PC-9 (cell line): ENCODE data around the gene PTPRG. TPM values are rescaled to one million over a fixed set of nuclear protein-coding genes. Genes with fewer than 3 reads are reported as not detected.

Experiments used
- BruUV-seq: library from RNA; stranded (reverse); fragments of 400-500 nt; replicated peaks from 2 replicates; lab custom pipeline; 2021; lab: Mats Ljungman, UMichigan
- CTCF ChIA-PET: fragments of 300-600 bp; sonication (Branson Sonifier 250); formaldehyde crosslinking; loops from one replicate; lab custom pipeline; 2022; ENCODE audit warnings: antibody characterized with exemption; lab: Charles Lee
- POLR2A ChIA-PET: fragments of 300-600 bp; sonication (Branson Sonifier 250); formaldehyde crosslinking; loops from one replicate; lab custom pipeline; 2022; ENCODE audit warnings: antibody characterized with exemption; ENCODE audit not compliant: unreplicated experiment; lab: Charles Lee
- DNase-seq, 2 experiments: peaks; one replicate each; pipeline versions ENCODE4 v3.0.0 to v3.0.0-alpha.2; 2015 to 2022; ENCODE audit warnings: mixed read lengths in 1 of 2
- H2AFZ ChIP-seq: fragments of 200-600 bp; sonication (generic); 2 replicates; pipeline ENCODE4 v1.8.1; 2017; ENCODE audit warnings: antibody characterized with exemption
- H3F3A ChIP-seq: fragments of 200-600 bp; sonication (generic); 2 replicates; pipeline ENCODE4 v1.8.1; 2017; ENCODE audit warnings: antibody characterized with exemption, mild to moderate bottlenecking, low read depth; ENCODE audit not compliant: insufficient read depth
- H3K27ac ChIP-seq: fragments of 200-600 bp; sonication (generic); 2 replicates; pipeline ENCODE4 v1.6.1; 2016; ENCODE audit warnings: mixed run types
- H3K27me3 ChIP-seq: fragments of 200-600 bp; sonication (generic); 2 replicates; pipeline ENCODE4 v1.6.1; 2016; ENCODE audit warnings: low read depth, mixed run types; ENCODE audit not compliant: insufficient read depth
- H3K36me3 ChIP-seq: fragments of 200-600 bp; sonication (generic); 2 replicates; pipeline ENCODE4 v1.6.1; 2016; ENCODE audit warnings: low read depth, mixed run types
- H3K4me1 ChIP-seq: fragments of 200-600 bp; sonication (generic); replicated peaks from 2 replicates; pipeline ENCODE4 v1.6.1; 2016; ENCODE audit warnings: mixed run types; ENCODE audit not compliant: insufficient read depth
- H3K4me2 ChIP-seq: fragments of 200-600 bp; sonication (generic); 2 replicates; pipeline ENCODE4 v1.6.1; 2017; ENCODE audit warnings: mixed run types
- H3K4me3 ChIP-seq: fragments of 200-600 bp; sonication (generic); 2 replicates; pipeline ENCODE4 v1.6.1; 2016; ENCODE audit warnings: mixed run types
- H3K79me2 ChIP-seq: fragments of 200-600 bp; sonication (generic); 2 replicates; pipeline ENCODE4 v1.6.1; 2017; ENCODE audit warnings: low read depth, mixed run types
- H3K9me2 ChIP-seq: fragments of 200-600 bp; sonication (generic); 2 replicates; pipeline ENCODE4 v1.8.1; 2017; ENCODE audit warnings: mild to moderate bottlenecking; ENCODE audit not compliant: insufficient read depth
- H3K9me3 ChIP-seq: fragments of 200-600 bp; sonication (generic); 2 replicates; pipeline ENCODE4 v1.8.1; 2016; ENCODE audit warnings: low read depth; ENCODE audit not compliant: insufficient read depth
- H4K20me1 ChIP-seq: fragments of 200-600 bp; sonication (generic); 2 replicates; pipeline ENCODE4 v1.8.1; 2017; ENCODE audit not compliant: insufficient read depth
- EZH2 ChIP-seq: fragments of 200-600 bp; sonication (generic); IDR thresholded peaks from 2 replicates; pipeline ENCODE4 v1.8.0; 2017; ENCODE audit warnings: antibody characterized with exemption, low read depth
- intact Hi-C: fragments of 100-400 bp; cut with micrococcal nuclease; formaldehyde crosslinking; loops from one replicate; pipeline ENCODE4 v1.10.0; 2022; ENCODE audit not compliant: unreplicated experiment
- total RNA-seq: library from RNA; stranded (reverse); gene quantifications from 2 replicates; pipeline ENCODE4 v1.2.3, GENCODE V29; 2021
- TF ChIP-seq, protein P1 (sequence below): fragments of 200-600 bp; sonication (generic); conservative IDR thresholded peaks from 2 replicates; pipeline ENCODE4 v1.6.1; 2017; ENCODE audit warnings: mixed run types, antibody characterized with exemption, mild to moderate bottlenecking, moderate library complexity

The PTPRG gene
- total RNA-seq, 1 experiment from 2014 or later: 32.9 TPM

DNA sequence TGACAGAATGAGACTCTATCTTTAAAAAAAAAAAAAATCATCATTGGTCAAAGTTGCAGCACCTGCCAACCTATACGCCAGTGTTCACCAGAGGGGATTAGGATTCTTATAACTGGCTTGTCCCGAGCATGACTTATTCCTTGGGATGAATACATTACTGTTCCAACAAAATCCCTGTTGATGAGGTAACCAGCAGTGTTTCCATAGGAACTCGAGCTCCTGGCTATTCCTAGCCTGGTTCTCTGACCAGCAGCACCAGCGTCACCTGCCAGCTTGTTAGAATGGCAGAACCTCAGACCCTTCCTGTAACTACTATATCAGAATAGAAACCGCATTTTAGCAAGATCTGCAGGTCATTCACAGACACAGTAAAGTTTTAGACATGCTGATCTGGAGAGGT lies 364.4 kb downstream of the PTPRG start:
- no peaks in the 10 kb centered on the region for H3K9me2 ChIP-seq
- H4K20me1 ChIP-seq: no peaks in the 10 kb centered on the region
- intact Hi-C loops: no loop called here
- TF ChIP-seq, protein P1, sequence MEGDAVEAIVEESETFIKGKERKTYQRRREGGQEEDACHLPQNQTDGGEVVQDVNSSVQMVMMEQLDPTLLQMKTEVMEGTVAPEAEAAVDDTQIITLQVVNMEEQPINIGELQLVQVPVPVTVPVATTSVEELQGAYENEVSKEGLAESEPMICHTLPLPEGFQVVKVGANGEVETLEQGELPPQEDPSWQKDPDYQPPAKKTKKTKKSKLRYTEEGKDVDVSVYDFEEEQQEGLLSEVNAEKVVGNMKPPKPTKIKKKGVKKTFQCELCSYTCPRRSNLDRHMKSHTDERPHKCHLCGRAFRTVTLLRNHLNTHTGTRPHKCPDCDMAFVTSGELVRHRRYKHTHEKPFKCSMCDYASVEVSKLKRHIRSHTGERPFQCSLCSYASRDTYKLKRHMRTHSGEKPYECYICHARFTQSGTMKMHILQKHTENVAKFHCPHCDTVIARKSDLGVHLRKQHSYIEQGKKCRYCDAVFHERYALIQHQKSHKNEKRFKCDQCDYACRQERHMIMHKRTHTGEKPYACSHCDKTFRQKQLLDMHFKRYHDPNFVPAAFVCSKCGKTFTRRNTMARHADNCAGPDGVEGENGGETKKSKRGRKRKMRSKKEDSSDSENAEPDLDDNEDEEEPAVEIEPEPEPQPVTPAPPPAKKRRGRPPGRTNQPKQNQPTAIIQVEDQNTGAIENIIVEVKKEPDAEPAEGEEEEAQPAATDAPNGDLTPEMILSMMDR: no peak
- TF ChIP-seq EZH2: no peak
- H3F3A ChIP-seq: no peaks in the 10 kb centered on the region
- no peaks in the 10 kb centered on the region for H3K27me3 ChIP-seq
- no peaks in the 10 kb centered on the region for H3K79me2 ChIP-seq
- no peak overlapping the region for H3K4me2 ChIP-seq
- no peaks in the 10 kb centered on the region for H3K36me3 ChIP-seq
- no peak for DNase-seq
- H3K4me3 ChIP-seq: no peak overlapping the region
- ChIA-PET CTCF (no interaction called here), POLR2A (no interaction called here)
- no peak overlapping the region for H3K27ac ChIP-seq
- BruUV-seq: no TSS peak
- H3K9me3 ChIP-seq: no peaks in the 10 kb centered on the region
- H2AFZ ChIP-seq: no peak overlapping the region
- no peaks in the 10 kb centered on the region for H3K4me1 ChIP-seq

GRCh38 chr3:61926923-61927322 lies 365.6 kb downstream of the PTPRG start:
- Histone ChIP-seq H4K20me1 (no peaks in the 10 kb centered on the region), H3K4me3 (no peak overlapping the region), H3K27me3 (no peaks in the 10 kb centered on the region), H2AFZ (no peak overlapping the region), H3K27ac (no peak overlapping the region), H3K36me3 (no peaks in the 10 kb centered on the region), H3F3A (no peaks in the 10 kb centered on the region), H3K9me3 (no peaks in the 10 kb centered on the region), H3K4me2 (no peak overlapping the region), H3K4me1 (no peaks in the 10 kb centered on the region), H3K79me2 (no peaks in the 10 kb centered on the region), H3K9me2 (no peaks in the 10 kb centered on the region)
- CTCF ChIA-PET: no interaction called here
- POLR2A ChIA-PET: no interaction called here
- no TSS peak for BruUV-seq
- intact Hi-C loops: no loop called here
- no peak for DNase-seq
- TF ChIP-seq EZH2: no peak
- TF ChIP-seq, protein P1: no peak

- Histone ChIP-seq H3K9me2 (no peaks in the 10 kb centered on the region), H2AFZ (no peak overlapping the region), H3K4me1 (no peaks in the 10 kb centered on the region), H3K36me3 (no peaks in the 10 kb centered on the region), H4K20me1 (no peaks in the 10 kb centered on the region), H3K4me2 (no peak overlapping the region), H3K27me3 (no peaks in the 10 kb centered on the region), H3F3A (no peaks in the 10 kb centered on the region), H3K9me3 (no peaks in the 10 kb centered on the region), H3K27ac (no peak overlapping the region), H3K79me2 (no peaks in the 10 kb centered on the region), H3K4me3 (no peak overlapping the region)
- TF ChIP-seq, protein P1: no peak
- TF ChIP-seq EZH2: no peak
- BruUV-seq: no TSS peak
- POLR2A ChIA-PET: no interaction called here
- DNase-seq: no peak
- intact Hi-C loops: no loop called here
- CTCF ChIA-PET: no interaction called here
Observed at GRCh38 chr3:61927332-61927731, 366.0 kb downstream of the PTPRG start.
